Measurements from ENCODE around the gene LMBR1.
"Not testable (repeated sequence)": the region's sequence is repeated elsewhere in the genome, so short reads cannot be mapped to it uniquely, and the experiment has no call there.

LMBR1 gene, protein sequence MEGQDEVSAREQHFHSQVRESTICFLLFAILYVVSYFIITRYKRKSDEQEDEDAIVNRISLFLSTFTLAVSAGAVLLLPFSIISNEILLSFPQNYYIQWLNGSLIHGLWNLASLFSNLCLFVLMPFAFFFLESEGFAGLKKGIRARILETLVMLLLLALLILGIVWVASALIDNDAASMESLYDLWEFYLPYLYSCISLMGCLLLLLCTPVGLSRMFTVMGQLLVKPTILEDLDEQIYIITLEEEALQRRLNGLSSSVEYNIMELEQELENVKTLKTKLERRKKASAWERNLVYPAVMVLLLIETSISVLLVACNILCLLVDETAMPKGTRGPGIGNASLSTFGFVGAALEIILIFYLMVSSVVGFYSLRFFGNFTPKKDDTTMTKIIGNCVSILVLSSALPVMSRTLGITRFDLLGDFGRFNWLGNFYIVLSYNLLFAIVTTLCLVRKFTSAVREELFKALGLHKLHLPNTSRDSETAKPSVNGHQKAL

DNA sequence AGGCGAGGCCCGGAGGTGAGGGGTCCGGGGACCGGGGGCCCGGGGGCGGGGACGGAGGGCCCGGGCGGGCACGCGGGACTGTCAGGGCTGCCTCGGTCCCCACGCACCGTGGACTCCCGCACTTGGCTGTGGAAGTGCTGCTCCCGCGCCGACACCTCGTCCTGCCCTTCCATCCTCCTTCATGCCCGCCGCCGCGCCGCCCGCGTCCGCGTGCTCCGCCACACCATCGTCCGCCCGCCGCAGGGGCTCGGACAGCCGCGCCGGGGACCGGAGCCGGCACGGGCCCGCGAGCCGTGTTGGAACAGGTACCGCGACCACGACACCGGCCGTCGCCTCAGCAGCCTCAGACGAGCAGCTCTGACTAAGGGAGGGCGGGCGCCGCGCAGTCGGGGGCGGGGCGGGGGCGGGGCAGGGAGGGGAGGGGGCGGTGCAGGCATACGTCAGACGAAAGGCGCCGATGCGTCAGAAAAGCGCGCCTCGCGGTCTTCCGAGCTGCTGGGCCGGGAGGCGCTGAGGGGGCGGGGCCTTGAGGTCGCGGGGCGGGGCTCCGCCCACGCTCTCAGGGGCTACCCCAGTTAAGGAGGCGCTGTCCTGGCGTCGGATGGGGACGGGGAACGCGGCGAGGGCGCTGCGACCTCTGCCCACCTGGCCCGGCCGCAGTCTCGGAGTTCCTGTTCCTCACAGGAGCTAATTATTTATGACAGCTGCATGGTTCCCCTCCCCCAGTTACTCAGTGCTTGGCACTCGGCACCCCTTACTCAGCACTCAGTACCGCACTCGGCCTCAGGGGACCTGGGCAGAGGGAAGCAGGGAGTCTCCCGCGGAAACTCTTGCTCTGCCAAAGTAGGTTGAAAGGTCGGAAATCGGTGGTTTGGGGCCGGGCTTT is at the start of gene LMBR1:
TSS of gene LMBR1 (minus strand) at position 363 of the 886 bp plus-strand sequence. CDS start at position 173, 190 bp downstream.
- DNase-seq = peak; percentile 88

DNA sequence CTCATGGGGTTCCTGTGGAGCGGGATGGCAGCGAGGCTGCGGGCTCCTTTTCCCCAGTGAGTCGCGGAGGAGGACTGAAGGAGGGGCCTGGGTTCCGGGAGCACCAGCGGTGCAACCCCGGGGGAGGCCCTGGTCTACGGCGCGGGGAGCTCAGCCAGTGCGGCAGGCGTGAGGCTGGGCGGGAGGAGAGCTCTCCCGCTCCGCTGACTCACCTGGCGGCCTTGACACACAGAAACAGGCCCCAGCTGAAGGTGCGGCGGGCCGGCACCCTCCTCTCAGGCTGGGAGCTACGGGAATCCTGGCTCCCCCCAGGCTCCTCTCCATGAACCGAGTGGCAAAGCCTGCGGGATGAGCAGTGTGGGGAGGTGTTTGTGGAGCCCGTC is 49.7 kb upstream of the LMBR1 start:
- no peak for DNase-seq

DNA sequence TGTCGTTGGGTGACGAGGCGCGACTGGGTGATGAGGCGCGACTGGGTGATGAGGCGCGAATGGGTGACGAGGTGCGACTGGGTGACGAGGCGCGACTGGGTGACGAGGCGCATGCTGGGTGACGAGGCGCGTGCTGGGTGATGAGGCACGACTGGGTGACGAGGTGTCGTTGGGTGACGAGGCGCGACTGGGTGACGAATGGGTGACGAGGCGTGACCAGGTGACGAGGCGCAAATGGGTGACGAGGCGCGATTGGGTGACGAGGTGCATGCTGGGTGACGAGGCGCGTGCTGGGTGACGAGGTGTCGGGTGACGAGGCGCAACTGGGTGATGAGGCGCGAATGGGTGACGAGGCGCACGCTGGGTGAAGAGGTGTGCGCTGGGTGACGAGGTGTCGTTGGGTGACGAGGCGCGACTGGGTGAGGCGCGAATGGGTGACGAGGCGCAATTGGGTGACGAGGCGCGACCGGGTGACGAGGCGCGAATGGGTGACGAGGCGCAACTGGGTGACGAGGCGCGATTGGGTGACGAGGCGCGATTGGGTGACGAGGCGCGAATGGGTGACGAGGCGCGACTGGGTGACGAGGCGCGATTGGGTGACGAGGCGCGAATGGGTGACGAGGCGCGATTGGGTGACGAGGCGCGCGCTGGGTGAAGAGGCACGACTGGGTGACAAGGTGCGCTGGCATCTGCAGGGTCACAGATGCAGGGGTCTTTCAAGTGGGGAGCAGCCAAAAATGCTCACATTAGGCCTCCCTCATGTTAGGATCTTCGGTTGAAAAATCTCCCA is 48.6 kb upstream of the LMBR1 start:
- DNase-seq = no peak

DNA sequence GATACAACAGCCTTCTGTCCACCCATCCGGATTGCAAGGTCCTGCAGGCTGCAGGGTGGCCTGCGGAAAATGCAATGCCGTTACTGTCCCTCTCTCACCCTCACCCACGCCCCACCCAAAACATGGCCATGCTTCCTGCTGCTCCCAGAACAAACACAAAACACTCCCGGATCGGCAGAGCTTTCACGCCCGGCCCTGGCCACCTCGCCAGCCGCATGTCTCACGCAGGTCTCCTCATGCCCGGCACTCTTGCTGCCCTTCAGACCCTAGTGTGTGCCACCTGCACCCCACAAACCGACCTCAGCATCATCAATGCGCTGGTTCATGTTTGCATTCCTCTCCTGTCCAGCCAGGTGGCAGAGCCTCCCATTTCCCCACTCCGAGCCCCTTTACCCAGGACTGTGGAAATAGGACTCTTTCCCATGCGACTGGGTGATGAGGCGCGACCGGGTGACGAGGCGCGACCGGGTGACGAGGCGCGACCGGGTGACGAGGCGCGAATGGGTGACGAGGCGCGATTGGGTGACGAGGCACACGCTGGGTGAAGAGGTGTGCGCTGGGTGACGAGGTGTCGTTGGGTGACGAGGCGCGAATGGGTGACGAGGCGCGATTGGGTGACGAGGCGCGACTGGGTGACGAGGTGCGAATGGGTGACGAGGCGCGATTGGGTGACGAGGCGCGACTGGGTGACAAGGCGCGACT is 47.6 kb upstream of the LMBR1 start:
- no peak for DNase-seq

DNA sequence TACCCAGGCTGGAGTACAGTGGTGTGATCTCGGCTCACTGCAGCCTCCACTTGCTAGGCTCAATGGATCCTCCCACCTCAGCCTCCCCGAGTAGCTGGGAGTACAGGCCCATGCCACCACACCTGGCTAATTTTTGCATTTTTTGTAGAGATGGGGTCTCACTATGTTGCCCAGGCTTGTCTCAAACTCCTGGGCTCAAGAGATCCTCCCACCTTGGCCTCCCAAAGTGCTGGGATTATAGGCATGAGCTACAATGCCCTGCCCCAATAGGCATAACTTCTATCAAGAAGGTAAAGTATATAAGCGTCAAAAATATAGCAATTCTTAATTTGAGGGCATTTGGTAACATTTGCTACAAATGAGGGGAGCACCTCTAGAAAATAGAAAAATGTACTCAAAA is 43.8 kb upstream of the LMBR1 start:
- not testable (repeated sequence) for DNase-seq

GRCh38 chr7:156935250-156935649 is 42.3 kb upstream of the LMBR1 start:
- DNase-seq = no peak

DNA sequence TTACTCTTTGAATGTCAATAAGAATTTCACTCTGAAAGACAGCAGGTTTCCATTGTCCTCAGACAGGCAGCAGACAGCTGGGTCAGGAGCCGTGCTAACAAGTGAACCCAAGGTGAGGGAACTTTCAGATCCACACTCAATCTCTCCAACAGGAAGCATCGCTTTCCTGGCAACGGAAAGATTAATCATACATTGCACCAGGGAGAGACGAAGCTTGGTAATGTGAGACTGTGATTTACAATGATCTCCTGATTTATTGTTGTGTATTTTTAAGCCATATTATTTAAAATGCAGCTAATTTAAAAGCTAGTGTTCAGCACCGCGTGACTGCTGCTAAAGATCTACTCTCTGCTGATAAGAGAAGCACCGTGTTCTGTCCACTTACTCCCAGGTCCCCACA is 39.0 kb upstream of the LMBR1 start:
- no peak for DNase-seq

GRCh38 chr7:156929789-156930539 is 37.0 kb upstream of the LMBR1 start:
- no peak for DNase-seq

GRCh38 chr7:156928406-156928747 is 35.4 kb upstream of the LMBR1 start:
- DNase-seq = no peak

- no peak for DNase-seq
Observed at GRCh38 chr7:156927571-156928405, 34.8 kb upstream of the LMBR1 start.

DNA sequence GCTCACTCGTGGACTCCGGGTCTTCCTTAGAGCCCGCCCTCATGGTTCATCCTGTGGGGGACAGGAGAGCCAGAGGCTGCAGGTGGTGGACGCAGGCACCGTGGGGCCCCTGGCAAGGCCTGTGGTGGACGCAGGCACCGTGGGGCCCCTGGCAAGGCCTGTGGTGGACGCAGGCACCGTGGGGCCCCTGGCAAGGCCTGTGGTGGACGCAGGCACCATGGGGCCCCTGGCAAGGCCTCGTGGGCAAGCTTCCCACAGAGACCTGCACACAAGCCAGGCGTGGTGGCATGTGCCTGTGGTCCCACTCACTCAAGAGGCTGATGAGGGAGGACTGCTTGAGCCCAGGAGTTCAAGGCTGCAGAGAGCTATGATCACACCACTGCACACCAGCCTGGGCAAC is 32.8 kb upstream of the LMBR1 start:
- DNase-seq = not testable (repeated sequence)

DNA sequence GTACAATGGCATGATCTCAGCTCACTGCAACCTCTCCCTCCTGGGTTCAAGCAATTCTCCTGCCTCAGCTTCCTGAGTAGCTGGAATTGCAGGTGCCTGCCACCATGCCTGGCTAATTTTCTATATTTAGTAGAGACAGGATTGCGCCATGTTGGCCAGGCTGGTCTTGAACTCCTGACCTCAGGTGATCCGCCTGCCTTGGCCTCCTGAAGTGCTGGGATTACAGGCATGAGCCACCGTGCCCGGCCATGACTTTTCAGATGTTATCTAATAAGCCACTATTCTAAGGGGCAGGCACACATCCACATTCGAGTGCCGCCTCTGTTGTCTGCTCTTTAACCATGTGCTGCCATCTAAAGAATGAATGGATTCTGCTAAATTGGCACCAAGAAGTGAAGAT is 29.3 kb upstream of the LMBR1 start:
- DNase-seq = not testable (repeated sequence)

GRCh38 chr7:156920487-156921373 is 27.7 kb upstream of the LMBR1 start:
- DNase-seq = not testable (repeated sequence)

- DNase-seq = no peak
Observed at GRCh38 chr7:156920076-156920475, 27.1 kb upstream of the LMBR1 start.

GRCh38 chr7:156919132-156919713 is 26.2 kb upstream of the LMBR1 start:
- no peak for DNase-seq

- DNase-seq = no peak
Observed at GRCh38 chr7:156918635-156919034, 25.7 kb upstream of the LMBR1 start.

- not testable (repeated sequence) for DNase-seq
Observed at GRCh38 chr7:156909574-156910252, 16.7 kb upstream of the LMBR1 start.

GRCh38 chr7:156907656-156908055 is 14.7 kb upstream of the LMBR1 start:
- no peak for DNase-seq

Data from NCI-H446 treated with DMSO at 0.1 percent for 48 hours (cell line).